NCI-H1092 (cell line): ENCODE measurements around the gene RASSF9.

Experiments
- DNase-seq: peaks from one replicate; lab custom pipeline; 2025; lab: John Stamatoyannopoulos, UW

The RASSF9 gene

DNA sequence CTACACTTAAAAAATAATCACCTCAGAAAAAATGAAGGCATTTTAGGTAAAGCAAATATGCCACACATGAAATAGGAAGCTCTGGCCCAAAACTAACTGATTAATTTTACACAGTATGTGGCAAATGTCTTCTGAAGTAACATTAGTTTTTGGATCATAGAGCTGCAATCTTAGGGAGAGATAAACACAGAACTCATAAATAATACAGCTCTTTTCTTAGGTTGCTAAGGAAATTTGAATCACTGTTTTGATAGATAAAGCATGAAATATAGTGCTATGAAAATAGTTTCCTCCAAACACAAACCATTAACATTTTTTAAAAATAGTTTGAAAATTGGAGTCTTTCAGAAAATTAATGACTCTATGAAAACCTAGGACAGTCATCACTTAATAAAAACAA lies 15.0 kb downstream of the RASSF9 start:
- DNase-seq = no peak

- no peak for DNase-seq
Measured at GRCh38 chr12:85820101-85820500, 16.1 kb downstream of the RASSF9 start.

- DNase-seq = no peak
Measured at GRCh38 chr12:85814741-85815140, 21.5 kb downstream of the RASSF9 start.

- no peak for DNase-seq
Measured at GRCh38 chr12:85814071-85814470, 22.1 kb downstream of the RASSF9 start.

- DNase-seq = no peak
Measured at GRCh38 chr12:85809500-85809899, 26.7 kb downstream of the RASSF9 start.

GRCh38 chr12:85807730-85808129 lies 28.5 kb downstream of the RASSF9 start:
- DNase-seq = no peak

GRCh38 chr12:85805654-85806053 lies 30.6 kb downstream of the RASSF9 start:
- DNase-seq = no peak

GRCh38 chr12:85804663-85805062 lies 31.5 kb downstream of the RASSF9 start:
- DNase-seq = no peak

DNA sequence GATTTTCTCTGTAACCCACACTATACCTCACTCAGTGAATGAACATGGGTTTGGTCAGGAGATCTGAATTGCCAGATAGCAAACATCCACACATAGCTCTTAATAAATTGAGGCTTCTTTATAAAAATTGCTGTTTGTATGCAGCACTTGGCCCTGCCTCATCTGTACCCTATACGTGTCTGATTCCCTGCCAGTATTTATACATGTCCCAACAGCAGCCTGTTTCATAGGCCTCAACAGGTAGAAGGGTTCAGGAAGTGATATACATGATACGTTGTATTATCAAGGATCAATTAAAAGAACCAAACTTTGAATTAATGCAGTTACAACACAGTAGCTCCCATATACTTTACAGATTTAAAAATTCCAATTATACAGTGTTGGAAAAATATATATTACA lies 32.3 kb downstream of the RASSF9 start:
- DNase-seq = no peak

DNA sequence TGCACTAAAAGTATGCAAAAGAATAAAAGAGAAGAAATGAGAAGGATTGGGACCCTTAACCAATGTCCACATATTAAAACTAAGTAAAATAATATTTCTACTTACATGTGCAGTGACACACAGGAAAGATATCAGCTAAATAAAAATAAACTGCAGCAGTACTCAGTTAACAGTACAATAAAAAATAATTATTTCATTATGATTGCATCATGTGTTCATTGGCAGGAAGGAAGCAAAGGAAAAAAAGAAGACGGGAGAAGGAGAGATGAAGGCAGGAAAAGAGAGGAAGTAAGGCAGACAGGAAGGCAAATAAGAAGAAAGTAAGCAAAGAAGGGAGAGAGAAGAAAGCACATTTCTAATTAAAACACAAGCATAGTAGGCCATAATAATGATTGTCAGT lies 33.0 kb downstream of the RASSF9 start:
- DNase-seq = no peak

- DNase-seq = no peak
Measured at GRCh38 chr12:85798122-85798521, 38.1 kb downstream of the RASSF9 start.

DNA sequence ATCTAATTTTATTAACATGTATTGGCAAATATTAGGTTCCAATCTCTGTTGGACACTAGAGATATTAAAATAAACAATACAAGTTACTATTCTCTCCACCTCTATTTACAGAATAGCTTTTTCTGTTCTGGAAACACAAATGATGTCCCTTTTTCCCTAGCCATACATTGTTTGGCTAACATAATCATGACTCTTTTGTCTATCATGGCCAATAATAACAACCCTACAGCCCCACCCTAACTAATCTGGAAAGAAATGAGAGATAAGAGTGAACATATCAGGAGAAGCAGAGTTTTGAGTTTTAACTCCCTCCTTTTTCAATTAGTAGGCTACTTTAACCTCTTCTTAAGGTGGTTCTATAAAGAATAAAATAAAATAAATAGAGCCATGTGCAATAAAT lies 40.2 kb downstream of the RASSF9 start:
- no peak for DNase-seq

GRCh38 chr12:85794531-85794930 lies 41.7 kb downstream of the RASSF9 start:
- no peak for DNase-seq

- no peak for DNase-seq
Measured at GRCh38 chr12:85784096-85784720, 52.0 kb downstream of the RASSF9 start.

GRCh38 chr12:85782711-85783110 lies 53.5 kb downstream of the RASSF9 start:
- no peak for DNase-seq

- DNase-seq = peak; percentile 81
Measured at GRCh38 chr12:85781766-85782165, 54.4 kb downstream of the RASSF9 start.

- peak; percentile 57 for DNase-seq
Measured at GRCh38 chr12:85779768-85780167, 56.4 kb downstream of the RASSF9 start.

DNA sequence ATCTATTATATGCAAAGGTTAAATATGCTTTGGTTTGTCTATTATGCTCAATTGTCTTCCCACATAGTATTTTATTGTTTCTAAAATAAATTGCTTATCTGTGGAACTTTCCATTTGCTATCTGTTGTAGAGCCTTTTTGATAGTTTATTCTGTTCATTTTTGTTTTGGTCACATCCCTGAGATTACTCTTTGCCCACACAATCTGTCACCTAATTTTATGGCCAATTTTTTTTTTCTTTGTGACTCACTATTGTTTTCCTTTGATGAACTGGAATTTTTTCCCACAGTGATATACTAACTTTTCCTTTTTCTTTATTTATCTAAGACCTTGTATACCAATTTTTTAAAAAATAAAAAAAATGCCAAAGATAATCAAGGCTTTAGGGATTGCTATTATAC lies 61.1 kb downstream of the RASSF9 start:
- no peak for DNase-seq

- DNase-seq = no peak
Measured at GRCh38 chr12:85765453-85765869, 70.7 kb downstream of the RASSF9 start.

DNA sequence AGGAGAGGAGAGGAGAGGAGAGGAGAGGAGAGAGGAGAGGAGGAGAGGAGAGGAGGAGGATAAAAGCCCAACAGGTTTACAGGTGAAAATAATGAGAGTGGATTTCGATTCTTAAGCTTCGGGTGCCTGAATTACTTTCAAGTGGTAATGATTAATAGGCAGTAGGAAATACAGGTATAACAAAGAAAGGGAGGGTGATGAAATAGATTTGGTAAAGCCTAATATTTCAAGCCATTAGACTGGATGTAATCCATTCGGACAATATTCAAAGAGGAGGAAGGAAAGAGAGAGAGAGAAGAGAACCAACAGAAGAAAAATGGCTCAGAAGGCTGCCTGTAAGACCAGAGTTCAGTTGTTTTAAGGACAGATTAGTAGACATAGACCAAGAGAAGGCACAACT lies 76.6 kb downstream of the RASSF9 start:
- no peak for DNase-seq

DNA sequence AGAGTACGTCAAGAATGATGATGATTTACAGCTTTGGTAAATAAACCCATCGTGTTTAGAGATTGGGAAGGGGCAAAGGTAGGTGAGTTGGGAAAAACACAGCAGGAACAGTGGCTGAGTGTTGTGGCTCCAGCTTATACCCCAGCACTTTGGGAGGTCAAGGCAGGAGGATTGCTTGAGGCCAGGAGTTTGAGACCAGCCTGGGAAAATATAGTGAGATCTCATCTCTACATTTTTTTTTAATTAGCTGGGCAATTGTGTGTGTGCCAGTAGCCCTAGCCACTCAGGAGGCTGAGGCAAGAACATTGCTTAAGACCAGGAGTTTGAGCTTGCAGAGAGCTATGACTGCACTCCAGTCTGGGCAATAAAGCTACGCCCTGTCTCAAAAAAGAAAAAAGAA lies 77.1 kb downstream of the RASSF9 start:
- DNase-seq = no peak

- DNase-seq = no peak
Measured at GRCh38 chr12:85755760-85756159, 80.4 kb downstream of the RASSF9 start.
